ENCODE measurements around the gene AP4B1. TPM values are rescaled to one million over a fixed set of nuclear protein-coding genes. Genes with fewer than 3 reads are reported as not detected.

AP4B1 gene
- total and polyA plus RNA-seq, 9 of the 15 experiments (the other 6 are each of a cell fraction or from before 2014, with no cell fraction given): 15.8 to 36.5 (median 24.6) TPM

DNA sequence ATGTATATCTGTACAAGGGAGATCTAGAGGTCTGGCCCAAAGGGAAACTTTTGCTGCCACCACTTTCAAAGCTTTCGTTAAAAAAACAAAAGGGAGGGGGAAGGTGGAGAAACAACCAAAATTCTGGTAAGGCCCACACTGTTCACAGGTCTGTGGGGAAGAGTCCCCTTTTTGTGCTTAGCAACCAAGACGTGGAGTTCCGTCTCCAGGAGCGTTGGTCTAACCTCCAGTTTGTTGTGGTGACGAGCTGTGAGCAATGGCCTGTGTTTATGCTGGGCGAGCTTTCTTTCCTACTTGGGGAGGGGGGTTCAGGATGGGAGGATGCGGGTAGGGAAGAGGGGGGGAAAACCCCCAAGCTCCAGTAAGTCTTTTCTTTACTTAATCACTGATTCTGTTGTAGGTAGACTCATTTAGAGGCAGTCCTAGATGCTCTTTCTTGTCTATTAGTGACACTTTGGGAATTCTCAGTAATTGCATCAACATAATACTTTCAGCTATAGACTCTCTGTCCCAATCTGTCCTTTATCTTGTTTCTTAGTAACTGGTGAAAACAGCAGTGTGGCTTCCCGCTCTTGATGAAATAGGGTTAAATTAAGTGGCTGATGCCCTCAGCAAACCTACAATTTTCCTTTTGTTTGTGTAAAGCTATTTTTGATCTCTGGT, 26.0 kb upstream of the AP4B1 start (continued):
- TF ChIP-seq, protein P1, sequence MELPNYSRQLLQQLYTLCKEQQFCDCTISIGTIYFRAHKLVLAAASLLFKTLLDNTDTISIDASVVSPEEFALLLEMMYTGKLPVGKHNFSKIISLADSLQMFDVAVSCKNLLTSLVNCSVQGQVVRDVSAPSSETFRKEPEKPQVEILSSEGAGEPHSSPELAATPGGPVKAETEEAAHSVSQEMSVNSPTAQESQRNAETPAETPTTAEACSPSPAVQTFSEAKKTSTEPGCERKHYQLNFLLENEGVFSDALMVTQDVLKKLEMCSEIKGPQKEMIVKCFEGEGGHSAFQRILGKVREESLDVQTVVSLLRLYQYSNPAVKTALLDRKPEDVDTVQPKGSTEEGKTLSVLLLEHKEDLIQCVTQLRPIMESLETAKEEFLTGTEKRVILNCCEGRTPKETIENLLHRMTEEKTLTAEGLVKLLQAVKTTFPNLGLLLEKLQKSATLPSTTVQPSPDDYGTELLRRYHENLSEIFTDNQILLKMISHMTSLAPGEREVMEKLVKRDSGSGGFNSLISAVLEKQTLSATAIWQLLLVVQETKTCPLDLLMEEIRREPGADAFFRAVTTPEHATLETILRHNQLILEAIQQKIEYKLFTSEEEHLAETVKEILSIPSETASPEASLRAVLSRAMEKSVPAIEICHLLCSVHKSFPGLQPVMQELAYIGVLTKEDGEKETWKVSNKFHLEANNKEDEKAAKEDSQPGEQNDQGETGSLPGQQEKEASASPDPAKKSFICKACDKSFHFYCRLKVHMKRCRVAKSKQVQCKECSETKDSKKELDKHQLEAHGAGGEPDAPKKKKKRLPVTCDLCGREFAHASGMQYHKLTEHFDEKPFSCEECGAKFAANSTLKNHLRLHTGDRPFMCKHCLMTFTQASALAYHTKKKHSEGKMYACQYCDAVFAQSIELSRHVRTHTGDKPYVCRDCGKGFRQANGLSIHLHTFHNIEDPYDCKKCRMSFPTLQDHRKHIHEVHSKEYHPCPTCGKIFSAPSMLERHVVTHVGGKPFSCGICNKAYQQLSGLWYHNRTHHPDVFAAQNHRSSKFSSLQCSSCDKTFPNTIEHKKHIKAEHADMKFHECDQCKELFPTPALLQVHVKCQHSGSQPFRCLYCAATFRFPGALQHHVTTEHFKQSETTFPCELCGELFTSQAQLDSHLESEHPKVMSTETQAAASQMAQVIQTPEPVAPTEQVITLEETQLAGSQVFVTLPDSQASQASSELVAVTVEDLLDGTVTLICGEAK (IDR thresholded peaks at IDR 0.05): peak; percentile 29; the same call in 1 of the 2 replicates
- TF ChIP-seq, protein P1 (CRISPR knock-in tag; IDR thresholded peaks at IDR 0.05): no peak
- TF ChIP-seq CEBPG (CRISPR knock-in tag; IDR thresholded peaks at IDR 0.05) (0 out of 2 replicates have a peak, but pooled peaks have one; percentile 30), CEBPG (tag; conservative IDR thresholded peaks at IDR 0.05 in 1 of 2, IDR thresholded peaks at IDR 0.05 in 1 of 2) (peak; percentile 59 to 77), TOE1 (IDR thresholded peaks at IDR 0.05; ENCODE audit: borderline replicate concordance) (peak; percentile 48; the same call in 1 of the 2 replicates), TOE1 (CRISPR knock-in tag; IDR thresholded peaks at IDR 0.05; ENCODE audit: borderline replicate concordance, low read depth) (0 out of 2 replicates have a peak, but pooled peaks have one; percentile 11), FOXJ2 (tag; IDR thresholded peaks at IDR 0.05) (peak; percentile 98), ATF4 (CRISPR knock-in tag; IDR thresholded peaks at IDR 0.05) (0 out of 2 replicates have a peak, but pooled peaks have one; percentile 57), JUN (IDR thresholded peaks at IDR 0.05; ENCODE audit: borderline replicate concordance, low read depth, low read length) (0 out of 2 replicates have a peak, but pooled peaks have one; percentile 29), JUN (CRISPR knock-in tag; IDR thresholded peaks at IDR 0.05; ENCODE audit: borderline replicate concordance) (no peak), NONO (IDR thresholded peaks at IDR 0.05; ENCODE audit: low read depth in 2 of 2, low read length in 1 of 2) (0 out of 4 replicates have a peak, but pooled peaks of 1 of the 2 experiments have one; percentile 32), TAF1 (IDR thresholded peaks at IDR 0.05; ENCODE audit: control insufficient read depth, extremely low read depth, insufficient read depth, low read length, severe bottlenecking) (peak; percentile 43)
- TF ChIP-seq, protein P2, sequence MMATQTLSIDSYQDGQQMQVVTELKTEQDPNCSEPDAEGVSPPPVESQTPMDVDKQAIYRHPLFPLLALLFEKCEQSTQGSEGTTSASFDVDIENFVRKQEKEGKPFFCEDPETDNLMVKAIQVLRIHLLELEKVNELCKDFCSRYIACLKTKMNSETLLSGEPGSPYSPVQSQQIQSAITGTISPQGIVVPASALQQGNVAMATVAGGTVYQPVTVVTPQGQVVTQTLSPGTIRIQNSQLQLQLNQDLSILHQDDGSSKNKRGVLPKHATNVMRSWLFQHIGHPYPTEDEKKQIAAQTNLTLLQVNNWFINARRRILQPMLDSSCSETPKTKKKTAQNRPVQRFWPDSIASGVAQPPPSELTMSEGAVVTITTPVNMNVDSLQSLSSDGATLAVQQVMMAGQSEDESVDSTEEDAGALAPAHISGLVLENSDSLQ (IDR thresholded peaks at IDR 0.05): peak; percentile 29; the same call in 1 of the 2 replicates

All from K562 (cell line).